Measurements from ENCODE around the gene BBX.

Gene BBX

GRCh38 chr3:107752202-107752990 is 229.6 kb downstream of the BBX start:
- no peak for DNase-seq (ENCODE audit: low read depth in 3 of 3)

GRCh38 chr3:107753494-107753893 is 230.7 kb downstream of the BBX start:
- DNase-seq (ENCODE audit: low read depth in 3 of 3), result peak in 1 of 3 experiments; percentile 6

- no peak for DNase-seq (ENCODE audit: low read depth in 3 of 3)
Observed at GRCh38 chr3:107753976-107754375, 231.2 kb downstream of the BBX start.

GRCh38 chr3:107756649-107757048 is 233.9 kb downstream of the BBX start:
- no peak for DNase-seq (ENCODE audit: low read depth in 3 of 3)

GRCh38 chr3:107757140-107757539 is 234.4 kb downstream of the BBX start:
- DNase-seq (ENCODE audit: low read depth in 3 of 3), result no peak

GRCh38 chr3:107760144-107760543 is 237.4 kb downstream of the BBX start:
- DNase-seq (ENCODE audit: low read depth in 3 of 3), result no peak

GRCh38 chr3:107761391-107761790 is 238.6 kb downstream of the BBX start:
- no peak for DNase-seq (ENCODE audit: low read depth in 3 of 3)

- DNase-seq (ENCODE audit: low read depth in 3 of 3), result no peak
Observed at GRCh38 chr3:107765524-107765923, 242.8 kb downstream of the BBX start.

- no peak for DNase-seq (ENCODE audit: low read depth in 3 of 3)
Observed at GRCh38 chr3:107767897-107768605, 245.3 kb downstream of the BBX start.

- DNase-seq (ENCODE audit: low read depth in 3 of 3), result no peak
Observed at GRCh38 chr3:107769882-107770281, 247.1 kb downstream of the BBX start.

GRCh38 chr3:107772016-107772415 is 249.3 kb downstream of the BBX start:
- no peak for DNase-seq (ENCODE audit: low read depth in 3 of 3)

- DNase-seq (ENCODE audit: low read depth in 3 of 3), result no peak
Observed at GRCh38 chr3:107775974-107776373, 253.2 kb downstream of the BBX start.

GRCh38 chr3:107781253-107781652 is 258.5 kb downstream of the BBX start:
- DNase-seq (ENCODE audit: low read depth in 3 of 3), result no peak

GRCh38 chr3:107782054-107782453 is 259.3 kb downstream of the BBX start:
- no peak for DNase-seq (ENCODE audit: low read depth in 3 of 3)

GRCh38 chr3:107790612-107791011 is 267.9 kb downstream of the BBX start:
- DNase-seq (ENCODE audit: low read depth in 3 of 3), result no peak

GRCh38 chr3:107791027-107791426 is 268.3 kb downstream of the BBX start:
- DNase-seq (ENCODE audit: low read depth in 3 of 3), result no peak

GRCh38 chr3:107791450-107791849 is 268.7 kb downstream of the BBX start:
- no peak for DNase-seq (ENCODE audit: low read depth in 3 of 3)

GRCh38 chr3:107794664-107795443 is 272.1 kb downstream of the BBX start:
- DNase-seq (ENCODE audit: low read depth in 3 of 3), result no peak

- DNase-seq (ENCODE audit: low read depth in 3 of 3), result no peak
Observed at GRCh38 chr3:107795514-107796094, 272.8 kb downstream of the BBX start.

GRCh38 chr3:107796791-107797190 is 274.0 kb downstream of the BBX start:
- no peak for DNase-seq (ENCODE audit: low read depth in 3 of 3)

GRCh38 chr3:107797586-107797985 is 274.8 kb downstream of the BBX start:
- no peak for DNase-seq (ENCODE audit: low read depth in 3 of 3)

- DNase-seq (ENCODE audit: low read depth in 3 of 3), result no peak
Observed at GRCh38 chr3:107798381-107798780, 275.6 kb downstream of the BBX start.
